ENCODE results near the gene MEGF8. TPM values are rescaled to one million over a fixed set of nuclear protein-coding genes. Genes with fewer than 3 reads are reported as not detected.

MEGF8 gene
- total and polyA plus RNA-seq, 2 donors (not counting 3 experiments of a cell fraction or from before 2014, with no cell fraction given), result 20.6 to 39.6 TPM

- H2AFZ ChIP-seq (ENCODE audit: low read depth, low read length), result no peak overlapping the region
- no peak for FAIRE-seq
- no TSS peak for BruUV-seq (replicated peaks)
- H3K9me3 ChIP-seq (replicated peaks; ENCODE audit: control insufficient read depth, insufficient read depth, low read length), result no peaks in the 10 kb centered on the region
- dilution Hi-C loops (cut with MboI; ENCODE audit: extremely low pct_ligation_motif_present, low sequenced_read_pairs), result no loop called here
- no peaks in the 10 kb centered on the region for H3K4me1 ChIP-seq (ENCODE audit: control insufficient read depth, extremely low read depth, insufficient read depth, low read length)
- H3K4me2 ChIP-seq (ENCODE audit: insufficient read depth, low read length), result no peak overlapping the region
- TF ChIP-seq JUN (IDR thresholded peaks at IDR 0.05; ENCODE audit: borderline replicate concordance, insufficient read depth, insufficient read length, low read depth) (no peak), EZH2 (IDR thresholded peaks at IDR 0.05; ENCODE audit: borderline replicate concordance, low read depth, low read length, severe bottlenecking) (no peak), POLR2A (IDR thresholded peaks at IDR 0.05; ENCODE audit: low read depth, low read length) (no peak), POLR2AphosphoS5 (IDR thresholded peaks at IDR 0.05; ENCODE audit: insufficient read depth, low read depth, low read length) (no peak), MAX (IDR thresholded peaks at IDR 0.05; ENCODE audit: insufficient read depth, insufficient read length) (no peak), CTCF (IDR thresholded peaks at IDR 0.05; ENCODE audit: extremely low read depth in 1 of 2, insufficient read depth in 1 of 2, low read depth in 1 of 2, low read length in 2 of 2) (no peak), MYC (IDR thresholded peaks at IDR 0.05; ENCODE audit: low read depth, low read length) (no peak), GATA2 (IDR thresholded peaks at IDR 0.05; ENCODE audit: insufficient read depth, insufficient read length, low read depth, low read length) (no peak), FOS (IDR thresholded peaks at IDR 0.05; ENCODE audit: borderline replicate concordance, insufficient read depth, low read length) (no peak)
- DNase-seq (ENCODE audit: low read depth, low spot score), result no peak
- intact Hi-C loops (cut with micrococcal nuclease), result no loop called here
- H3K79me2 ChIP-seq (ENCODE audit: control insufficient read depth, insufficient read depth, low read length), result no peaks in the 10 kb centered on the region
- no peak overlapping the region for H3K4me3 ChIP-seq (replicated peaks in 1 of 3; ENCODE audit: insufficient read depth in 1 of 3, low read depth in 1 of 3, low read length in 3 of 3)
- CTCF ChIA-PET, result interaction anchor here (1.1 to 1.3 kb wide), 3 partner anchors 11 to 15 kb away, joined by 4 to 5 read pairs (median 4); no protein-coding TSS in a partner anchor
- H3K9ac ChIP-seq (replicated peaks; ENCODE audit: extremely low read depth, insufficient read depth, low read length), result no peak overlapping the region
- H3K9me1 ChIP-seq (replicated peaks; ENCODE audit: control insufficient read depth, extremely low read depth, insufficient read depth, low read length), result no peaks in the 10 kb centered on the region
- POLR2A ChIA-PET, result no interaction called here
- no peak overlapping the region for H3K27ac ChIP-seq (ENCODE audit: insufficient read depth, low read depth, low read length)
- no peaks in the 10 kb centered on the region for H3K36me3 ChIP-seq (ENCODE audit: control insufficient read depth in 2 of 2, extremely low read depth in 1 of 2, insufficient read depth in 2 of 2, low read length in 2 of 2)
- peaks cover 13% of the 10 kb centered on the region in 2 experiments for H3K27me3 ChIP-seq (ENCODE audit: control insufficient read depth in 2 of 2, insufficient read depth in 2 of 2, low read length in 2 of 2)
- no peaks in the 10 kb centered on the region for H4K20me1 ChIP-seq (replicated peaks; ENCODE audit: control insufficient read depth, extremely low read depth, insufficient read depth, low read length)
Measured at GRCh38 chr19:42311657-42312056, 13.8 kb upstream of the MEGF8 start.

Measured in endothelial cell of umbilical vein (primary cell).